ENCODE measurements around the gene UBA52. TPM values are rescaled to one million over a fixed set of nuclear protein-coding genes. Genes with fewer than 3 reads are reported as not detected.
A peak's percentile ranks its signal among the peaks of the same experiment; 100 is the strongest.
"Not testable (repeated sequence)": the region's sequence is repeated elsewhere in the genome, so short reads cannot be mapped to it uniquely, and the experiment has no call there.

UBA52 gene
- total and polyA plus RNA-seq, 7 experiments from 2014 or later, result 1,563 to 2,429 (median 2,196) TPM

DNA sequence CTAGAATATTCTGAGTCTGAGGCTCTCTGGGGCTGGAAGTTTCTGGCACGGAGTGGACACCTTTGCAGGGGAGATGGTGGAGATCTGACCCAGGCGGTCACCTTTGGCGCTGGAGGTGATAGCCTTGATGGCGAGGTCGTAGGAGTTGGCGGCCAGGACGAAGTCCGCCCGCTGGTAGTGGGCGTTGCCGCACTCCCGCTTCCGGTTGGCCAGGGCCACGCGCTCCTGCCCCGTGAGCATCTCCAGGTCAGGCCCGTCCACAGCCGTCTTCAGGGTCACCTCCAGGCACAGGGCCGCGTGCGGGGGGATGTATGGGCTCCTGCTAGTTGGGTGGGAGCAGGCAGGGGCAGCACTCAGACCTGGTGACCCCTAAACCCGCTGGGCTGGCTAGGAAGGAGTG lies 33.5 kb upstream of the UBA52 start:
- CTCF ChIA-PET, result no interaction called here
- no peak overlapping the region for H3K4me3 ChIP-seq (ENCODE audit: low read length)

DNA sequence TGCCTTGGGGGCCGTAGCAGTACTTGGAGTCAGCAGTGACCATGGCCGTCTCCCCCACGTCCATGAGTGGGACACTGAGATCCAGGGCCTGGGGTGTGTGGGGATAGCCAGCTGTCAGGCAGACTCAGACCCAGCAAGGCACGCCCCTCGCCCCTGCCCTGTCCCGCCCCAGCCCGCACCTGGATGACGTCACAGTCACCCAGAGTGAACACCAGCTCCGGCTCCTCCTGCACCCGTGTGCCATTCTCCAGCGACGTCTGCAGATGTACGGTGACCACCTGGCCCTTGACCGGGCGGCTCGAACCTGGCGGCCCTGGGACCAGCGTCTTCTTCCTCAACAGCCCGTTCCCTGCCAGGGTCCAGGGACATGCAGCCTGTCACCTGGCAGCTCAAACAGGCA lies 32.3 kb upstream of the UBA52 start:
- Mint-ChIP-seq H3K4me1 (peaks cover 13 to 27% (median 22%) of the 10 kb centered on the region in 7 donors), H3K9me3 (no peaks in the 10 kb centered on the region), H3K4me3 (no peak overlapping the region), H3K27me3 (no peaks in the 10 kb centered on the region), H3K36me3 (peaks cover 3 to 19% (median 5%) of the 10 kb centered on the region in 5 donors), H3K27ac (no peak overlapping the region)
- H3K4me1 ChIP-seq (ENCODE audit: control insufficient read depth in 2 of 2, insufficient read depth in 2 of 2, low read length in 2 of 2), result peaks cover 14 to 16% of the 10 kb centered on the region in 2 donors
- no peaks in the 10 kb centered on the region for H3K9me3 ChIP-seq (ENCODE audit: control insufficient read depth in 2 of 3, low read length in 3 of 3)
- DNase-seq (no peak), ATAC-seq (no peak)
- H3K4me3 ChIP-seq (ENCODE audit: low read length), result no peak overlapping the region
- intact Hi-C loops (cut with micrococcal nuclease), result no loop called here
- ChIA-PET CTCF (interaction anchor here (0.8 kb wide), 1 partner anchor 19 kb away, joined by 5 read pairs; no protein-coding TSS in a partner anchor), POLR2A (no interaction called here)
- H3K36me3 ChIP-seq (ENCODE audit: control insufficient read depth in 2 of 3, insufficient read depth in 3 of 3, low read length in 3 of 3), result peaks cover 0 to 57% (median 7%) of the 10 kb centered on the region in 3 experiments
- H3K27me3 ChIP-seq (ENCODE audit: control insufficient read depth in 2 of 2, insufficient read depth in 2 of 2, low read length in 2 of 2), result no peaks in the 10 kb centered on the region
- H3K27ac ChIP-seq (ENCODE audit: low read depth, low read length), result no peak overlapping the region

More for the DNA sequence above, 33.5 kb upstream of the UBA52 start:
- ATAC-seq, result no peak
- no peaks in the 10 kb centered on the region for H3K27me3 Mint-ChIP-seq
- DNase-seq, result no peak
- H3K36me3 Mint-ChIP-seq, result peaks cover 3 to 19% (median 5%) of the 10 kb centered on the region in 5 donors
- intact Hi-C loops (cut with micrococcal nuclease), result no loop called here
- H3K4me3 Mint-ChIP-seq, result no peak overlapping the region
- POLR2A ChIA-PET, result interaction anchor here (0.6 to 1.6 kb wide), 3 partner anchors 9 to 33 kb away, joined by 3 to 7 read pairs (median 3); partner anchors contain the start of gene UBA52
- H3K4me1 Mint-ChIP-seq, result peaks cover 6 to 20% (median 16%) of the 10 kb centered on the region in 7 donors
- H3K27ac ChIP-seq (ENCODE audit: low read depth, low read length), result no peak overlapping the region
- H3K9me3 ChIP-seq (ENCODE audit: control insufficient read depth in 2 of 3, low read length in 3 of 3), result no peaks in the 10 kb centered on the region
- H3K27me3 ChIP-seq (ENCODE audit: control insufficient read depth in 2 of 2, insufficient read depth in 2 of 2, low read length in 2 of 2), result no peaks in the 10 kb centered on the region
- peaks cover 8 to 13% of the 10 kb centered on the region in 2 donors for H3K4me1 ChIP-seq (ENCODE audit: control insufficient read depth in 2 of 2, insufficient read depth in 2 of 2, low read length in 2 of 2)
- H3K9me3 Mint-ChIP-seq, result no peaks in the 10 kb centered on the region
- peaks cover 0 to 63% (median 7%) of the 10 kb centered on the region in 3 experiments for H3K36me3 ChIP-seq (ENCODE audit: control insufficient read depth in 2 of 3, insufficient read depth in 3 of 3, low read length in 3 of 3)
- H3K27ac Mint-ChIP-seq, result peak overlapping the region in 1 of 9 donors; percentile 30

DNA sequence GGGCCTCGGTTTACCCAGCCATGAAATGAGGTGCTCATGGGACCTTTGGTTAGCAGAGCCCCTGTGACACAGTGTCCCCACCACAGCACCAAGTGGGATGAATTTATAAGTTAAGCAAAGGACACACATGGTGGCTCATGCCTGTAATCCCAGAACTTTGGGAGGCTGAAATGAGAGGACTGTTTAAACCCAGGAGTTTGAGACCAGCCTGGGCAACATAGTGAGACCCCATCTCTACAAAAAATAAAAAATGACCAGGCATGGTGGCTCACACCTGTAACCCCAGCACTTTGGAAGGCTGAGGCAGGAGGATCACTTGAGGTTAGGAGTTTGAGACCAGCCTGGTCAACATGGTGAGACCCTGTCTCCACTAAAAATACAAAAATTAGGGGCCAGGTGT lies 31.5 kb upstream of the UBA52 start:
- Histone ChIP-seq H3K36me3 (ENCODE audit: control insufficient read depth in 2 of 3, insufficient read depth in 3 of 3, low read length in 3 of 3) (peaks cover 0 to 54% (median 7%) of the 10 kb centered on the region in 3 experiments), H3K4me1 (ENCODE audit: control insufficient read depth in 2 of 2, insufficient read depth in 2 of 2, low read length in 2 of 2) (peaks cover 15 to 16% of the 10 kb centered on the region in 2 donors)
- H3K9me3 Mint-ChIP-seq; DNase-seq; H3K27ac ChIP-seq (ENCODE audit: low read depth, low read length); H3K27me3 ChIP-seq (ENCODE audit: control insufficient read depth in 2 of 2, insufficient read depth in 2 of 2, low read length in 2 of 2); H3K27me3 Mint-ChIP-seq; H3K9me3 ChIP-seq (ENCODE audit: control insufficient read depth in 2 of 3, low read length in 3 of 3); H3K4me3 ChIP-seq (ENCODE audit: low read length); CTCF ChIA-PET; ATAC-seq: not testable (repeated sequence)
- POLR2A ChIA-PET, result interaction anchor here (0.7 kb wide), 1 partner anchor 32 kb away, joined by 5 read pairs; the partner anchor contains the start of gene UBA52
- Mint-ChIP-seq H3K27ac (peak overlapping the region in 2 of 9 donors; percentile 38 to 45), H3K36me3 (peaks cover 3 to 19% (median 5%) of the 10 kb centered on the region in 5 donors), H3K4me1 (peaks cover 14 to 31% (median 26%) of the 10 kb centered on the region in 7 donors), H3K4me3 (peak overlapping the region in 1 of 10 donors; percentile 5)
- intact Hi-C loops (cut with micrococcal nuclease), result loop anchor here in 1 of 2 donors (5.0 kb wide), 1 partner anchor 97 kb away; the partner anchor contains the start of gene KLHL26

DNA sequence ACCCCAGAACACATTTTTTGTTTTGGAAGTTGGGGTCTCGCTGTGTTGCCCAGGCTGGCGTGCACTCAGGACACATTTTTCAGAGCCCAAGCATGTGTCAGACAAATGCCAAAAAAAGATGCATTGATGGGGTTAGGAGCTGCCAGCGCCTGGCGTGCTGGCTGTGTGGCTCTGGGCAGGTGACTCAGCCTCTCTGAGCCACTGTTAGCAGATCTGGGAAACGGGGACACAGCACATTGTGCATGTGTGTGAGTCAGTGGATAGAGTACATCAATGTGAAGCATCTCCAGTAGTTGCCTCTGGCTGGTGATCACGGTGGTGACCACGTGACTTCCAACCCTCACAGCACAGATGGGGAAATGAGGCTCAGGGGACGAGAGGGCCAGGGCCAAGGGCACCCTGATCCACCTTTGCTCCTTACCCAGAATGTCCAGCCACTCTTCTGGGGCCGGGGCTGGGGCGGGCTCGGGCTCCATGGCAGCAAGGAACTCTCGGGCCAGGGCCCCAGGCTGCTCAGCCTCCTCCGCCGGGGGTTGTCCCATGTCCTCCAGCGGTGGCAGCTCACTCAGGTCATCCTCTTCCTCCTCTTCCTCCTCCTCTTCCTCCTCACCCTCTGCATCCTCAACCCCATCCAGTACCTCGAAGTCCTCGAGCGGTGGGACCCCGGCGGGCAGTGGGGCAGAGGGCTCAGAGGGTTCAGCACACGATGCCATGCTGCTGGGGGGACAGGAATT lies 30.2 kb upstream of the UBA52 start:
- H3K27ac ChIP-seq (ENCODE audit: low read depth, low read length), result peak overlapping the region; percentile 87
- H3K27ac Mint-ChIP-seq, result peak overlapping the region; percentile 14 to 97 (median 66)
- H3K27me3 Mint-ChIP-seq, result no peaks in the 10 kb centered on the region
- H3K4me1 Mint-ChIP-seq, result peaks cover 14 to 31% (median 26%) of the 10 kb centered on the region in 7 donors
- DNase-seq (no peak), ATAC-seq (no peak)
- peak overlapping the region in 9 of 10 donors; percentile 38 to 95 (median 65) for H3K4me3 Mint-ChIP-seq
- H3K9me3 ChIP-seq (ENCODE audit: control insufficient read depth in 2 of 3, low read length in 3 of 3), result no peaks in the 10 kb centered on the region
- H3K4me1 ChIP-seq (ENCODE audit: control insufficient read depth in 2 of 2, insufficient read depth in 2 of 2, low read length in 2 of 2), result peaks cover 15 to 16% of the 10 kb centered on the region in 2 donors
- H3K36me3 ChIP-seq (ENCODE audit: control insufficient read depth in 2 of 3, insufficient read depth in 3 of 3, low read length in 3 of 3), result peaks cover 0 to 44% (median 7%) of the 10 kb centered on the region in 3 experiments
- H3K9me3 Mint-ChIP-seq, result no peaks in the 10 kb centered on the region
- CTCF ChIA-PET, result interaction anchor here (0.6 kb wide), 1 partner anchor 24 kb away, joined by 4 read pairs; no protein-coding TSS in a partner anchor
- POLR2A ChIA-PET, result interaction anchor here (0.7 to 2.0 kb wide), 4 partner anchors 16 to 47 kb away, joined by 3 to 12 read pairs (median 10); partner anchors contain the start of genes ELL, KXD1, REX1BD and UBA52
- peaks cover 2 to 14% (median 4%) of the 10 kb centered on the region in 5 donors for H3K36me3 Mint-ChIP-seq
- no peaks in the 10 kb centered on the region for H3K27me3 ChIP-seq (ENCODE audit: control insufficient read depth in 2 of 2, insufficient read depth in 2 of 2, low read length in 2 of 2)
- intact Hi-C loops (cut with micrococcal nuclease), result loop anchor here in 1 of 2 donors (5.0 kb wide), 1 partner anchor 96 kb away; the partner anchor contains the start of gene KLHL26
- no peak overlapping the region for H3K4me3 ChIP-seq (ENCODE audit: low read length)

DNA sequence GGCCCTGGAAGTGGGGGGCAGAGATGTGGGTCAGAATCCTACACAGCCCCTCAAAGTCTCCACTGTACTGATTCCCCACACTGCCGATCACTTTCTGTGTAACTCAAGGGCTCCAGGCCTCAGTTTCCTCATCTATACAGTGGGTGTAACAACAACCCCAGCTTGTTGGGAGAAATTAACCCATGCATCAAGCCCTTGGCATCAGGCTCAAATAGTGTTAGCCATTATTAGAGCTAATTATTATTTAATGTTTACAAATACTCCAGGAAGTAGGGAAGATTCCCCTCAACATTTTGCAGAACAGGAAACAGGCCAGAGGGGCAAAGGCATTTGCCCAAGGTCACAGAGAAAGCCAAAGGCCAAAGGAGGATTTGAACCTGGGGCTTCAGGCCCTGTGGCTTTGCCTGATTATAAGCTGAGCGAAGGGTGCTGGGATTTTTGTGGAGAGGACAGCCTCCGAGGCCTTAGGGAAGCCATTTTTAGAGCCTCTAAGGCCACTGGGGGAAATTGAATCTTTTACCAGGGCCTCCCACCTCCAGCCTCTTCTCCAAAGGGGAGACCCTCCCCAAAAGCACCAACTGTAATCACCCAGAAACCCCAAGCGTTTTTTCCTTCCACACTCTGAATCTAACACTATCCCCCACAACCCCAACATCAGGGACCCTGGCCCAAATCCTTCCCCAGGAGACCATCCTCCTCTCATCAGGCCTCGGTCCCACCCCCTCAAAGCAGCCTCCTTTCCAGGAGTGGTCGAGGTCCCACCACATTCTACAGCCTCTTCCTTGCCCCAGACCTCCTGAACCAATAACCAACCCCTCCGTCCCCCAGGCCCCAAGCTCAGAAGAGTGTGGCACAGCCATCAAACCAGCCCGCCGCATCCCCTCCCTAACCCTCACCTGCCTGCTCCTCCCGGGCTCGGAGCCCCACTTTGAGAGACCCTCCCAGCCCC lies 29.4 kb upstream of the UBA52 start:
- Histone ChIP-seq H3K27me3 (ENCODE audit: control insufficient read depth in 2 of 2, insufficient read depth in 2 of 2, low read length in 2 of 2) (no peaks in the 10 kb centered on the region), H3K4me3 (ENCODE audit: low read length) (peak overlapping the region; percentile 68), H3K4me1 (ENCODE audit: control insufficient read depth in 2 of 2, insufficient read depth in 2 of 2, low read length in 2 of 2) (peaks cover 15 to 16% of the 10 kb centered on the region in 2 donors), H3K36me3 (ENCODE audit: control insufficient read depth in 2 of 3, insufficient read depth in 3 of 3, low read length in 3 of 3) (peaks cover 0 to 35% (median 3%) of the 10 kb centered on the region in 3 experiments), H3K9me3 (ENCODE audit: control insufficient read depth in 2 of 3, low read length in 3 of 3) (no peaks in the 10 kb centered on the region), H3K27ac (ENCODE audit: low read depth, low read length) (peak overlapping the region; percentile 87)
- intact Hi-C loops (cut with micrococcal nuclease), result loop anchor here in 1 of 2 donors (5.0 kb wide), 1 partner anchor 95 kb away; the partner anchor contains the start of gene KLHL26
- Mint-ChIP-seq H3K36me3 (peaks cover 0 to 9% (median 0%) of the 10 kb centered on the region in 5 donors), H3K4me1 (peaks cover 14 to 31% (median 26%) of the 10 kb centered on the region in 7 donors), H3K4me3 (peak overlapping the region; percentile 84 to 97 (median 90)), H3K27ac (peak overlapping the region; percentile 75 to 97 (median 93)), H3K27me3 (no peaks in the 10 kb centered on the region), H3K9me3 (no peaks in the 10 kb centered on the region)
- DNase-seq, result no peak
- CTCF ChIA-PET, result interaction anchor here (0.6 to 2.5 kb wide), 3 partner anchors 22 to 46 kb away, joined by 3 to 9 read pairs (median 3); no protein-coding TSS in a partner anchor
- no peak for ATAC-seq
- POLR2A ChIA-PET, result interaction anchor here (0.6 to 2.0 kb wide), 13 partner anchors 9 to 379 kb away, joined by 3 to 12 read pairs (median 3); partner anchors contain the start of genes ELL, KXD1, REX1BD and UBA52
